CD4-positive, alpha-beta T cell (primary cell): ENCODE data around the gene ST6GALNAC2. TPM values are rescaled to one million over a fixed set of nuclear protein-coding genes. Genes with fewer than 3 reads are reported as not detected.

ENCODE experiments used
- ATAC-seq: fragments of 200-7000 bp; cut with Tn5 transposase; one replicate; pipeline ENCODE4 v1.10.0; 2022; ENCODE audit warnings: mild to moderate bottlenecking; ENCODE audit not compliant: poor library complexity
- CTCF ChIA-PET: fragments of 350-600 bp; sonication (Branson Sonifier 250); formaldehyde crosslinking; loops from one replicate; lab custom pipeline; 2021; ENCODE audit warnings: antibody characterized with exemption, inconsistent platforms; lab: Charles Lee
- POLR2A ChIA-PET: fragments of 350-600 bp; sonication (Branson Sonifier 250); formaldehyde crosslinking; loops from one replicate; lab custom pipeline; 2021; ENCODE audit warnings: antibody characterized with exemption, inconsistent platforms; lab: Charles Lee
- DNase-seq, 14 experiments: peaks; one replicate each; pipeline ENCODE4 v3.0.0-alpha.2; 2013 to 2020; ENCODE audit warnings: mixed read lengths in 2 of 14
- H3K27ac ChIP-seq, 2 donors: one replicate each; pipeline versions ENCODE4 v1.5.1 to v1.7.0; 2013; ENCODE audit warnings: low read length in 2 of 2, low read depth in 1 of 2, mild to moderate bottlenecking in 1 of 2
- H3K27me3 ChIP-seq, 2 experiments: 1 replicate in 1 of 2; 2 replicates in 1 of 2; pipeline versions ENCODE4 v1.6.1 to v1.7.0; 2013; ENCODE audit warnings: low read length in 2 of 2, control low read depth in 1 of 2, mild to moderate bottlenecking in 1 of 2, moderate library complexity in 1 of 2; ENCODE audit not compliant: insufficient read depth in 2 of 2, control insufficient read depth in 1 of 2
- H3K36me3 ChIP-seq: one replicate; pipeline ENCODE4 v1.6.1; 2013; ENCODE audit warnings: low read length, control low read depth; ENCODE audit not compliant: insufficient read depth
- H3K4me1 ChIP-seq: one replicate; pipeline ENCODE4 v1.6.1; 2013; ENCODE audit warnings: low read length, control low read depth; ENCODE audit not compliant: insufficient read depth
- H3K4me3 ChIP-seq: one replicate; pipeline ENCODE4 v1.5.1; 2013; ENCODE audit warnings: mild to moderate bottlenecking, low read length, moderate library complexity
- H3K9me3 ChIP-seq, 2 experiments: 1 replicate in 1 of 2; 2 replicates in 1 of 2; pipeline versions ENCODE4 v1.6.1 to v1.7.0; 2013; ENCODE audit warnings: low read length in 2 of 2, mild to moderate bottlenecking in 2 of 2, control low read depth in 1 of 2, moderate library complexity in 1 of 2; ENCODE audit not compliant: control insufficient read depth in 1 of 2, insufficient read depth in 1 of 2
- H3K27ac Mint-ChIP-seq: one replicate; pipeline ENCODE4 v1.8.0; 2020; ENCODE audit warnings: mixed read lengths
- H3K27me3 Mint-ChIP-seq: one replicate; pipeline ENCODE4 v1.8.0; 2021; ENCODE audit warnings: mixed read lengths
- H3K36me3 Mint-ChIP-seq: one replicate; pipeline ENCODE4 v1.8.0; 2021; ENCODE audit warnings: low read depth, mixed read lengths
- H3K4me1 Mint-ChIP-seq: one replicate; pipeline ENCODE4 v1.8.0; 2021; ENCODE audit warnings: low read depth, mixed read lengths
- H3K4me3 Mint-ChIP-seq: one replicate; pipeline ENCODE4 v1.8.0; 2020; ENCODE audit warnings: mild to moderate bottlenecking, mixed read lengths
- H3K9me3 Mint-ChIP-seq: one replicate; pipeline ENCODE4 v1.8.0; 2020; ENCODE audit warnings: mixed read lengths
- CTCF ChIP-seq: fragments of 200-600 bp; IDR thresholded peaks from one replicate; pipeline ENCODE4 v1.8.0; 2022; ENCODE audit warnings: antibody characterized with exemption, mild to moderate bottlenecking
- intact Hi-C, 2 experiments: fragments of 100-400 bp; cut with DNase I in 1 of 2; cut with micrococcal nuclease in 1 of 2; formaldehyde crosslinking; loops; one replicate each; pipeline versions ENCODE4 v1.15.1 to v1.9.0; 2023 to 2025; cut with DNase I, micrococcal nuclease
- total RNA-seq, 174 experiments: library from RNA in 2 of 174; stranded (reverse) in 2 of 174; gene quantifications; one replicate each; pipeline ENCODE4 v1.2.3 and lab custom pipeline; 2021 to 2026

Gene ST6GALNAC2
- total RNA-seq, 2 experiments from 2014 or later: 0.49 to 1.2 TPM

GRCh38 chr17:76574166-76574565, 11.5 kb downstream of the ST6GALNAC2 start:
- CTCF ChIA-PET: no interaction called here
- H3K36me3 ChIP-seq: no peaks in the 10 kb centered on the region
- H3K27me3 ChIP-seq: no peaks in the 10 kb centered on the region
- Mint-ChIP-seq H3K27me3 (no peaks in the 10 kb centered on the region), H3K36me3 (no peaks in the 10 kb centered on the region), H3K4me1 (no peaks in the 10 kb centered on the region), H3K9me3 (no peaks in the 10 kb centered on the region), H3K27ac (no peak overlapping the region), H3K4me3 (no peak overlapping the region)
- peaks cover 0 to 8% of the 10 kb centered on the region in 2 experiments for H3K9me3 ChIP-seq
- H3K4me1 ChIP-seq: no peaks in the 10 kb centered on the region
- intact Hi-C loops: loop anchor here in 1 of 2 experiments (10.0 kb wide), 1 partner anchor 51 kb away; no protein-coding TSS in a partner anchor
- POLR2A ChIA-PET: no interaction called here
- DNase-seq: peak in 1 of 14 experiments; percentile 12
- no peak for ATAC-seq
- H3K4me3 ChIP-seq: no peak overlapping the region
- no peak for TF ChIP-seq CTCF
- H3K27ac ChIP-seq: no peak overlapping the region

- Mint-ChIP-seq H3K27ac (no peak overlapping the region), H3K9me3 (no peaks in the 10 kb centered on the region), H3K36me3 (peaks cover 4% of the 10 kb centered on the region), H3K27me3 (peaks cover 4% of the 10 kb centered on the region), H3K4me3 (no peak overlapping the region), H3K4me1 (peaks cover 6% of the 10 kb centered on the region)
- DNase-seq (peak in 1 of 14 experiments; percentile 7), ATAC-seq (no peak)
- intact Hi-C loops: loop anchor here in 1 of 2 experiments (10.0 kb wide), 1 partner anchor 52 kb away; no protein-coding TSS in a partner anchor
- Histone ChIP-seq H3K36me3 (no peaks in the 10 kb centered on the region), H3K4me1 (peaks cover 7% of the 10 kb centered on the region), H3K9me3 (peaks cover 0 to 8% of the 10 kb centered on the region in 2 experiments), H3K27me3 (no peaks in the 10 kb centered on the region), H3K4me3 (no peak overlapping the region), H3K27ac (no peak overlapping the region)
- POLR2A ChIA-PET: interaction anchor here (1.5 kb wide), 1 partner anchor 16 kb away, joined by 4 read pairs; no protein-coding TSS in a partner anchor
- TF ChIP-seq CTCF: no peak
- CTCF ChIA-PET: no interaction called here
Measured at GRCh38 chr17:76573096-76573495, 12.6 kb downstream of the ST6GALNAC2 start.

GRCh38 chr17:76572201-76572910, 13.3 kb downstream of the ST6GALNAC2 start:
- no peaks in the 10 kb centered on the region for H3K9me3 Mint-ChIP-seq

More at GRCh38 chr17:76572201-76572910, 13.3 kb downstream of the ST6GALNAC2 start:
- no peak overlapping the region for H3K4me3 ChIP-seq
- ChIA-PET CTCF (interaction anchor here (1.6 kb wide), 1 partner anchor 50 kb away, joined by 5 read pairs; no protein-coding TSS in a partner anchor), POLR2A (interaction anchor here (1.5 kb wide), 1 partner anchor 15 kb away, joined by 4 read pairs; no protein-coding TSS in a partner anchor)
- Mint-ChIP-seq H3K36me3 (peaks cover 9% of the 10 kb centered on the region), H3K27me3 (peaks cover 4% of the 10 kb centered on the region), H3K4me1 (peaks cover 14% of the 10 kb centered on the region), H3K27ac (no peak overlapping the region), H3K4me3 (no peak overlapping the region)
- peak in 1 of 14 experiments; percentile 18 for DNase-seq
- no peak for ATAC-seq
- H3K27ac ChIP-seq: no peak overlapping the region
- H3K9me3 ChIP-seq: peaks cover 0 to 8% of the 10 kb centered on the region in 2 experiments
- peaks cover 13% of the 10 kb centered on the region for H3K4me1 ChIP-seq
- no peak for TF ChIP-seq CTCF
- intact Hi-C loops: loop anchor here in 1 of 2 experiments (10.0 kb wide), 1 partner anchor 52 kb away; no protein-coding TSS in a partner anchor
- H3K27me3 ChIP-seq: no peaks in the 10 kb centered on the region
- H3K36me3 ChIP-seq: peaks cover 4% of the 10 kb centered on the region
